Endodermal cell (in vitro differentiated cells): ENCODE measurements around the gene CARM1. TPM values are rescaled to one million over a fixed set of nuclear protein-coding genes. Genes with fewer than 3 reads are reported as not detected.
A peak's percentile ranks its signal among the peaks of the same experiment; 100 is the strongest.

Experiments
- DNase-seq: peaks from one replicate; pipeline ENCODE4 v3.0.0-alpha.2; 2017
- H3K27ac ChIP-seq: 2 replicates; pipeline ENCODE4 v1.5.1; 2013; ENCODE audit warnings: mild to moderate bottlenecking, low read depth, low read length, moderate library complexity
- H3K27me3 ChIP-seq: 2 replicates; pipeline ENCODE4 v1.6.1; 2013; ENCODE audit warnings: mild to moderate bottlenecking, low read length, moderate library complexity; ENCODE audit not compliant: insufficient read depth, control insufficient read depth, poor library complexity, severe bottlenecking
- H3K36me3 ChIP-seq: 2 replicates; pipeline ENCODE4 v1.7.0; 2013; ENCODE audit warnings: mild to moderate bottlenecking, low read length, moderate library complexity; ENCODE audit not compliant: control insufficient read depth, insufficient read depth
- H3K4me1 ChIP-seq: one replicate; pipeline ENCODE4 v1.7.0; 2013; ENCODE audit warnings: low read length; ENCODE audit not compliant: control insufficient read depth, insufficient read depth
- H3K4me3 ChIP-seq: 2 replicates; pipeline ENCODE4 v1.5.1; 2013; ENCODE audit warnings: mild to moderate bottlenecking, low read length, moderate library complexity
- H3K9ac ChIP-seq: 2 replicates; pipeline ENCODE4 v1.6.1; 2013; ENCODE audit warnings: mild to moderate bottlenecking, low read length, moderate library complexity; ENCODE audit not compliant: poor library complexity, severe bottlenecking; ENCODE audit errors: extremely low read depth
- H3K9me3 ChIP-seq: 2 replicates; pipeline ENCODE4 v1.6.1; 2013; ENCODE audit warnings: mild to moderate bottlenecking, low read length, moderate library complexity; ENCODE audit not compliant: control insufficient read depth
- H3K27ac Mint-ChIP-seq: 2 replicates; pipeline ENCODE4 v1.8.0; 2020; ENCODE audit warnings: mixed read lengths
- H3K27me3 Mint-ChIP-seq: 2 replicates; pipeline ENCODE4 v1.8.0; 2021; ENCODE audit warnings: mild to moderate bottlenecking, mixed read lengths; ENCODE audit not compliant: insufficient read depth
- H3K36me3 Mint-ChIP-seq: 2 replicates; pipeline ENCODE4 v1.8.0; 2020; ENCODE audit warnings: low read depth, mixed read lengths
- H3K4me1 Mint-ChIP-seq: 2 replicates; pipeline ENCODE4 v1.8.0; 2020; ENCODE audit warnings: mixed read lengths
- H3K4me3 Mint-ChIP-seq: 2 replicates; pipeline ENCODE4 v1.8.0; 2020; ENCODE audit warnings: mild to moderate bottlenecking, moderate library complexity, mixed read lengths
- H3K9me3 Mint-ChIP-seq: 2 replicates; pipeline ENCODE4 v1.8.0; 2020; ENCODE audit warnings: mild to moderate bottlenecking, mixed read lengths
- CTCF ChIP-seq: fragments of 200-600 bp; sonication (generic); conservative IDR thresholded peaks from 2 replicates; pipeline ENCODE4 v1.5.0; 2021; ENCODE audit warnings: antibody characterized with exemption, mild to moderate bottlenecking
- WGBS, 2 experiments: methylation state at CpG; one replicate each; pipeline versions ENCODE4 v1.1.5 to v1.1.7; 2013; ENCODE audit warnings: missing lambda C conversion rate in 2 of 2, mixed read lengths in 1 of 2; ENCODE audit not compliant: insufficient coverage in 1 of 2, insufficient read length in 1 of 2; 5-methylcytosine and 5-hydroxymethylcytosine counted together
- total RNA-seq, 2 donors: library from RNA; stranded (reverse); fragmentation: NEBNext Ultra II Directional in 1 of 2; extraction: Animal tissue kit (Norgen Biotek cat#: 25700) in 1 of 2; gene quantifications; 2 replicates in 1 of 2; 3 replicates in 1 of 2; pipeline ENCODE4 v1.2.1, GENCODE V29; 2021

The CARM1 gene
- total RNA-seq, 2 donors from 2014 or later = 80.6 to 86.6 TPM

- peaks cover 10% of the 10 kb centered on the region for H3K36me3 Mint-ChIP-seq
- DNase-seq = peak; percentile 71
Observed at GRCh38 chr19:10871711-10872545, 575 bp downstream of the CARM1 start.

GRCh38 chr19:10872546-10873107 lies 1.3 kb downstream of the CARM1 start:
- H3K4me3 Mint-ChIP-seq = peak overlapping the region; percentile 71
- peak overlapping the region; percentile 42 for H3K27ac ChIP-seq

More at GRCh38 chr19:10871711-10872545, 575 bp downstream of the CARM1 start:
- Histone ChIP-seq H3K27me3 (no peaks in the 10 kb centered on the region), H3K4me3 (peak overlapping the region; percentile 86), H3K4me1 (no peaks in the 10 kb centered on the region), H3K27ac (peak overlapping the region; percentile 70), H3K9me3 (no peaks in the 10 kb centered on the region), H3K9ac (peak overlapping the region; percentile 75), H3K36me3 (peaks cover 3% of the 10 kb centered on the region)
- TF ChIP-seq CTCF = peak; percentile 53
- Mint-ChIP-seq H3K4me1 (peaks cover 11% of the 10 kb centered on the region), H3K27me3 (no peaks in the 10 kb centered on the region), H3K4me3 (peak overlapping the region; percentile 71), H3K9me3 (no peaks in the 10 kb centered on the region), H3K27ac (peak overlapping the region; percentile 65)
- 0 to 1% methylated on average over 20 to 90 of the region's 90 CpGs for WGBS, 2 experiments

GRCh38 chr19:10874024-10874423 lies 2.7 kb downstream of the CARM1 start:
- H3K4me1 ChIP-seq = no peaks in the 10 kb centered on the region
- H3K36me3 ChIP-seq = peaks cover 3% of the 10 kb centered on the region
- no peaks in the 10 kb centered on the region for H3K27me3 Mint-ChIP-seq
- H3K27ac ChIP-seq = no peak overlapping the region
- H3K4me3 Mint-ChIP-seq = no peak overlapping the region
- peaks cover 17% of the 10 kb centered on the region for H3K4me1 Mint-ChIP-seq
- TF ChIP-seq CTCF = no peak
- no peak for DNase-seq
- no peak overlapping the region for H3K4me3 ChIP-seq
- H3K9me3 ChIP-seq = no peaks in the 10 kb centered on the region
- no peak overlapping the region for H3K9ac ChIP-seq
- no peaks in the 10 kb centered on the region for H3K27me3 ChIP-seq
- 93 to 100% methylated on average over 1 of the region's 1 CpG for WGBS, 2 experiments
- peaks cover 10% of the 10 kb centered on the region for H3K36me3 Mint-ChIP-seq
- no peaks in the 10 kb centered on the region for H3K9me3 Mint-ChIP-seq
- H3K27ac Mint-ChIP-seq = no peak overlapping the region

More at GRCh38 chr19:10872546-10873107, 1.3 kb downstream of the CARM1 start:
- H3K4me1 ChIP-seq = no peaks in the 10 kb centered on the region
- H3K36me3 ChIP-seq = peaks cover 3% of the 10 kb centered on the region
- no peaks in the 10 kb centered on the region for H3K9me3 ChIP-seq
- H3K9ac ChIP-seq = peak overlapping the region; percentile 75
- Mint-ChIP-seq H3K36me3 (peaks cover 10% of the 10 kb centered on the region), H3K9me3 (no peaks in the 10 kb centered on the region), H3K4me1 (peaks cover 11% of the 10 kb centered on the region), H3K27me3 (no peaks in the 10 kb centered on the region), H3K27ac (peak overlapping the region; percentile 65)
- peak; percentile 46 for DNase-seq
- no peak for TF ChIP-seq CTCF
- H3K4me3 ChIP-seq = peak overlapping the region; percentile 86
- 25 to 35% methylated on average over 11 to 16 of the region's 16 CpGs for WGBS, 2 experiments
- no peaks in the 10 kb centered on the region for H3K27me3 ChIP-seq
